ENCODE measurements around the gene TTLL11. TPM values are rescaled to one million over a fixed set of nuclear protein-coding genes. Genes with fewer than 3 reads are reported as not detected.
A peak's percentile ranks its signal among the peaks of the same experiment; 100 is the strongest.

TTLL11 gene
- total and polyA plus RNA-seq, 2 of the 8 experiments (the other 6 are each of a cell fraction or from before 2014, with no cell fraction given), result 0.56 to 0.80 TPM

- Histone ChIP-seq H3K9ac (replicated peaks in 1 of 4; ENCODE audit: extremely low read depth in 1 of 4, low read depth in 3 of 4, low read length in 3 of 4) (no peak overlapping the region), H3K79me1 (ENCODE audit: low read depth, low read length) (no peaks in the 10 kb centered on the region), H2BK20ac (ENCODE audit: low read length) (no peak overlapping the region), H3K27ac (ENCODE audit: low read depth, low read length) (no peak overlapping the region), H3K9me3 (ENCODE audit: insufficient read depth in 2 of 2, low read depth in 1 of 2, low read length in 1 of 2) (no peaks in the 10 kb centered on the region; a peak in 2 of 4 replicates), H2BK12ac (ENCODE audit: low read depth, low read length) (no peak overlapping the region), H4K5ac (ENCODE audit: insufficient read length, low read depth, low read length) (no peak overlapping the region), H2AK5ac (ENCODE audit: low read depth, low read length) (no peak overlapping the region), H2AFZ (ENCODE audit: low read length) (no peak overlapping the region), H3K4me3 (ENCODE audit: extremely low read depth in 1 of 4, insufficient read depth in 2 of 4, low read depth in 3 of 4, low read length in 4 of 4) (no peak overlapping the region), H2BK5ac (ENCODE audit: low read depth, low read length) (no peak overlapping the region), H3K56ac (replicated peaks; ENCODE audit: insufficient read length, low read depth, low read length) (no peak overlapping the region), H3K18ac (ENCODE audit: extremely low read depth, low read length) (no peak overlapping the region), H2BK120ac (replicated peaks; ENCODE audit: low read depth, low read length) (no peak overlapping the region), H2BK15ac (ENCODE audit: low read length) (no peak overlapping the region), H3K27me3 (replicated peaks in 1 of 4; ENCODE audit: control insufficient read depth in 3 of 4, extremely low read depth in 1 of 4, insufficient read depth in 3 of 4, low read length in 3 of 4) (no peaks in the 10 kb centered on the region), H3K4ac (replicated peaks; ENCODE audit: insufficient read length, low read depth, low read length) (peak overlapping the region; percentile 5), H3K4me1 (replicated peaks in 1 of 4; ENCODE audit: control insufficient read depth in 3 of 4, insufficient read depth in 4 of 4, low read length in 3 of 4) (no peaks in the 10 kb centered on the region; a peak in 1 of 7 replicates), H3K14ac (ENCODE audit: insufficient read length) (no peak overlapping the region), H3K79me2 (ENCODE audit: control insufficient read depth in 1 of 2, insufficient read depth in 2 of 2, low read length in 2 of 2) (no peaks in the 10 kb centered on the region), H3K23me2 (ENCODE audit: low read depth, low read length) (no peaks in the 10 kb centered on the region; the same call in 1 of the 2 replicates), H4K20me1 (replicated peaks in 1 of 2; ENCODE audit: control insufficient read depth in 1 of 2, insufficient read depth in 2 of 2, low read length in 2 of 2) (no peaks in the 10 kb centered on the region), H3K23ac (ENCODE audit: insufficient read length) (no peak overlapping the region), H3K4me2 (ENCODE audit: insufficient read depth in 1 of 2, low read depth in 2 of 2, low read length in 2 of 2) (no peak overlapping the region), H3K36me3 (ENCODE audit: control insufficient read depth in 2 of 4, insufficient read depth in 4 of 4, low read length in 3 of 4) (no peaks in the 10 kb centered on the region), H4K91ac (replicated peaks; ENCODE audit: insufficient read length, low read length) (no peak overlapping the region), H4K8ac (ENCODE audit: extremely low read depth, insufficient read depth, low read length) (no peak overlapping the region)
- no peak for FAIRE-seq
- DNase-seq (ENCODE audit: low read depth in 1 of 2, low spot score in 2 of 2), result no peak
- 100% methylated on average over 2 of the region's 2 CpGs; no CpG with 5 or more reads in 1 of the 2 experiments for WGBS, 2 experiments (ENCODE audit: extremely low coverage in 1 of 2, insufficient coverage in 1 of 2, insufficient read length in 1 of 2, insufficient replicate concordance in 2 of 2, low coverage in 1 of 2, low lambda C conversion rate in 2 of 2, missing lambda C conversion rate in 1 of 2)
- POLR2A ChIA-PET (ENCODE audit: partially characterized antibody), result no interaction called here
- CTCF ChIA-PET (ENCODE audit: partially characterized antibody), result interaction anchor here (2.6 kb wide), 1 partner anchor 11 kb away, joined by 8 read pairs; no protein-coding TSS in a partner anchor
- no peak for TF ChIP-seq HDAC2 (IDR thresholded peaks at IDR 0.05; ENCODE audit: borderline replicate concordance in 1 of 2, low read depth in 2 of 2, low read length in 2 of 2)
- no peak for TF ChIP-seq HDAC6 (IDR thresholded peaks at IDR 0.05; ENCODE audit: low read depth, low read length)
- TF ChIP-seq NANOG (IDR thresholded peaks at IDR 0.05; ENCODE audit: insufficient read depth, low read depth, low read length, poor library complexity, severe bottlenecking), result no peak
- no peak for TF ChIP-seq CREB1 (IDR thresholded peaks at IDR 0.05)
- no peak for TF ChIP-seq YY1 (IDR thresholded peaks at IDR 0.05; ENCODE audit: low read depth, low read length)
- TF ChIP-seq BRCA1 (IDR thresholded peaks at IDR 0.05; ENCODE audit: low read depth, low read length), result no peak
- no peak for TF ChIP-seq JUN (IDR thresholded peaks at IDR 0.05; ENCODE audit: low read depth, low read length)
- no peak for TF ChIP-seq JUND (IDR thresholded peaks at IDR 0.05; ENCODE audit: low read length)
- no peak for TF ChIP-seq E2F6 (IDR thresholded peaks at IDR 0.05)
- no peak for TF ChIP-seq ASH2L (IDR thresholded peaks at IDR 0.05; ENCODE audit: low read length)
These were observed 242.7 kb downstream of the TTLL11 start for GRCh38 chr9:121850366-121850765.

Measured in H1 (cell line).